Adrenal gland (tissue), 5 donors: ENCODE data around the gene CCNK.

ENCODE experiments used
- CTCF ChIP-seq, 6 experiments: fragments of 450-650 bp in 4 of 6; fragments of 200-600 bp in 2 of 6; sonication (generic) in 1 of 6; IDR thresholded peaks; 1 replicate in 5 of 6; 2 replicates in 1 of 6; pipeline versions ENCODE4 v1.5.1 to v1.8.0; 2016 to 2021; ENCODE audit warnings: antibody characterized with exemption in 6 of 6, mild to moderate bottlenecking in 2 of 6, moderate library complexity in 1 of 6
- POLR2A ChIP-seq, 2 donors: fragments of 450-650 bp; IDR thresholded peaks; one replicate each; pipeline ENCODE4 v1.6.1; 2017; ENCODE audit warnings: antibody characterized with exemption in 2 of 2, mild to moderate bottlenecking in 2 of 2, moderate library complexity in 1 of 2
- donor health status: DM: no; HTN: no; CAD: no.

- TF ChIP-seq CTCF (IDR thresholded peaks at IDR 0.05): no peak
- TF ChIP-seq POLR2A (IDR thresholded peaks at IDR 0.05): no peak
Observed at GRCh38 chr14:99479160-99479905, 1.9 kb upstream of the CCNK start.
